HG03159 (cell line): Measurements from ENCODE around the gene WDR17.

Experiments
- ATAC-seq: cut with Tn5 transposase; IDR thresholded peaks from one replicate; pipeline ENCODE4 v1.9.1; 2021; ENCODE audit warnings: mild to moderate bottlenecking, moderate library complexity; ENCODE audit not compliant: unreplicated experiment

Gene WDR17

GRCh38 chr4:176065435-176066291, at the start of gene WDR17:
TSS of gene WDR17 (plus strand) at chr4:176065841. CDS start at chr4:176111581, 45,740 bp downstream.
- ATAC-seq: peak; percentile 100

DNA sequence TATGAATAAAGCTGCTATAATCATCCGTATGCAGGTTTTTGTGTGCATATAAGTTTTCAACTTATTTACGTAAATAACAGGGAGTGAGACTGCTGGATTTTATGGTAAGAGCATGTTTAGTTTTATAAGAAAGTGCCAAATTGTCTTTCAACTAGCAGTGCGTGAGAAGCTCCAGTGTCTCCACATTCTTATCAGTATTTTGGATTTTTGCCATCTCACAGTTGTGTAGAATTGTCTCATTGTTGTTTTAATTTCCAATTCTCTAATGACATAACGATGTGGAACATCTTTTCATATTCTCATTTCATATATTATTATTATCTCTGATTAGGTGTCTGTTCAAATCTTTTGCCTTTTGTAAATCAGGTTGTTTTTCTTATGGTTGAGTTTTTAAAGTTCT, 49.0 kb upstream of the WDR17 start:
- ATAC-seq: no peak

- ATAC-seq: no peak
Measured at GRCh38 chr4:176020481-176021085, 45.1 kb upstream of the WDR17 start.

DNA sequence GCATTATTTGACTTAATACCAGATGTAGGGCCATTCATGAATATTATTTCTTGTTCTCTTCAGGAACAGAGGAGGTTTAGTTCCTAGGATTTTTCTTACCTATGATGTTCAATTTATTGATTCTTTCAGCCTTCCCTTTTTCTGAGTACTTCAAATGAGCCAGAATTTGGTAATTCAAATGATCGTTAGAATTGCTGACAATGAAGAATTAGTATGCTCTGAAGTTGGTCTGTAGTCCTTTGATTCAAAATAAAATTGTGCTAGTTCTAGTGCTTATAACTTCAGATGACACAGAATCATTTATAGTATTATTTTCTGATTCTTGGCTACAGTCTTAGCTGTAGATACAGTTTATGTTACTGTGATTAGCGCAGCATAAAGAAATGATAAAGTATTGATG, 35.2 kb upstream of the WDR17 start:
- ATAC-seq: no peak

DNA sequence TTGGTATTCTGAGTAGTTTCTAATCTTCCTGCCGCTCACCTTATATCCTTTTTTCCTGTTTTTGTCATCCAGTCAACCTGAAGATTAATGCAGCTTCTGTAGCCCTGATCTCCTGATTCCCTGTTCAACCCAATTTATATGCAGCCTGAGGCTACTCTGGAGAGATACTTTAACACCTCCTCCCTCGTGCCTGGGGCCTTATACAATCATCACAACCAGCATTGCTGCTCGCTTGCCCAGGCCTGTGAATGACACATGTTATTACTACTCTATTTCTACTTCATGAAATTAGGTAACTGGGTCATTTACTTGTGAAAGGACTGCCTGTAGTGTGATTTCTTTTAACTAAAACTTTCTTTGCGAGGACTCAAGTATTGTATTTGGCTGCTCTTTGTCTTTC, 33.7 kb upstream of the WDR17 start:
- no peak for ATAC-seq

DNA sequence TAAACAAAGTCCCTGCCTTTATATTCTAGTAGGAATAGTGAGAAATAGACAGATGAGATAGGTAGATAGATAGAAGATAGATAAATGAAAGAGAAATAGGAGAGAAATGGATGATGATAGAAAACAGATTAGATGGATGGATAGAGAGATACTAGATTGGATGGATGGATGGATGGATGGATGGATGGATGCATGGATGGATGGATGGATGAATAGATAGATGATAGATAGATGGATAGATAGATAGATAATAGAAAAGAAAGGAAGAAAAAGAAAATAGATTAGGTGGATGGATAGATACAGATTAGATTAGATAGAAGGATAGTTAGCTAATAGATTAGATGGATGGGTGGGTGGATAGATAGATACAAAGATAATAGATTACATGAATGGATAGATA, 33.2 kb upstream of the WDR17 start:
- ATAC-seq: no peak

GRCh38 chr4:176034499-176034898, 31.1 kb upstream of the WDR17 start:
- ATAC-seq: no peak

- no peak for ATAC-seq
Measured at GRCh38 chr4:176034936-176035335, 30.7 kb upstream of the WDR17 start.

DNA sequence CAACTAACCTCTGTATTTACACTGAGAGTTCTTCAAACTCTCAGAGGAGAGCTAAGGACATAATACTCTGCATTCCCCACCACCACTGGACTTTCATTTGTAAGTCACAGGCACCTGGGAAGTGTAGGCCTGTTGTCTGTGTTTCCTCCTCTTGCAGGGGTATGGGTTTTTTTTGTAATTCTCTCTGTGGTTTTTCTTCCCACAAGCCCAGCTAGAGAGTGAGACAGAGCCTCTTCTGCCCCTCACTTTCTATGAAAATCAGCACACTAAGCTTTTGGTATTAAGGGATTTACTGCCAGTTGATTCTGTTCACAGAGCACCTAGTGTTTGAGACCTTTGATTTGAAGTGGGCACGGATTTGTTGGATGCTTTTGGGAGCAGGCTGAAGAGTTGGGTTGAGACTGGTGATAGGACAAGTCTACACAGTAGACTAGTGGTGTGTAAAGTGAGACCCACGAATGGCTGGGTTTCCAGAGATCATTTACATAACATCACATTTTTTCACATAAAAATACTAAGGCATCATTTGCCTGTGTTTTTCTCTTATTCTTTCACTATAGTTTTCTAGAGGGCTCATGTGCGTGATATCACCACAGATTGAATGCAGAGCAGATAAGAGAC, 28.9 kb upstream of the WDR17 start:
- no peak for ATAC-seq

- ATAC-seq: no peak
Measured at GRCh38 chr4:176038789-176039188, 26.9 kb upstream of the WDR17 start.

- no peak for ATAC-seq
Measured at GRCh38 chr4:176042195-176042594, 23.4 kb upstream of the WDR17 start.

DNA sequence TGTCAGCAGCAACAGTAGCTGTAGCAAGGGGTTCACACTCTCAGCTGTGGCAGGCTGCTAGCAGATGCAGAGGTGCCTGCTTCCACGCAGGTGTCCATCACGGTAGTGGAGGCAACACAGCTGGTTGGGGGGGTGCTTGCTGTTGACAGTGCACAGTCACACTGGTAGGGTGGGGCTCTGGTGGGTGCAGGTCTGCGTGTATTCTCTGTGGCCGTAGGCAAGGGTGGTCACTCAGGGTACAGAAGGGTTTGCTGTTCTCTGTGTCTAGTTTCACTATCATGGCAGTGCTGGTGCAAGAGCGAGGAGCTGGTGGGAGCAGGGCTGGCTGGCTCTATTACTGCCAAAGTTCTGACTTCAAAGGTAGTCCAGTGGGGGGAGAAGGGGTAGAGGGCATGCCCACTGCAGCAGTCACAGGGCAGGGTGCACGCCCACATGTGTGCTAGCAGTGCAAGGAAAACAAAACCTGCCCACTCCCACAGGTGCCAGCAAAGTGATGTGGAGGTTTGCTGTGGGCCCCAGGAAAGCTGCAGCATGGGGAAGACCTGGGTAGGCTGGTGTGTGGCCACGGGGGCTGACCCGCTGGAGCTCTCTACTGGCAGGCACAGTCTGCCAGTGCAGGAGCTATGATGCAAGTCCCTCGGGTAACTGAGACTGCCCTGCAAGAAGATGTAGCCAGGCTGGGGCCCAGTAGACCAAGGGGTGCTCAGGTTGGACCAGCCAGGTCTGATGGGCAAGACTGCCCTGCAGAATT, 21.6 kb upstream of the WDR17 start:
- ATAC-seq: no peak

GRCh38 chr4:176044589-176044951, 21.1 kb upstream of the WDR17 start:
- no peak for ATAC-seq

DNA sequence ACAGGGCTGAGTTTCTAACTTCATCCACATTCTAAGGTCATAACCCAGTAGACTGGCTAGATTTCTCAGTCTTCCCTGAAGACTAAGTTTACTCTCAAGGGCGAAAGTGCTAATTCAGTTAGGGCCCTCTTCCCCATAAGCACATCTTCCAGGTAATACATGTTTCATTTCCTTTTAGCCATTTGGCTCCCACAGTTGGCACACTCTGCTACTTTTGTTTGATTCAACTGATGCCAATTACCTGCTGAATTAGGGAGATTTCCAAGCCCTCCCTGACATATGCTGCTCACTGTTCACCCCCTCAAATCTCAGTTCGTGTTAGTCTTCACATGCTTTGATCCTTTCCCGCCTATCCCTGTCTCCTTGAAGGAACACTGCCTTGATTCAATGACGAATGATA, 17.0 kb upstream of the WDR17 start:
- no peak for ATAC-seq

- peak; percentile 98 for ATAC-seq
Measured at GRCh38 chr4:176052744-176053143, 12.9 kb upstream of the WDR17 start.

- no peak for ATAC-seq
Measured at GRCh38 chr4:176053785-176054184, 11.9 kb upstream of the WDR17 start.

DNA sequence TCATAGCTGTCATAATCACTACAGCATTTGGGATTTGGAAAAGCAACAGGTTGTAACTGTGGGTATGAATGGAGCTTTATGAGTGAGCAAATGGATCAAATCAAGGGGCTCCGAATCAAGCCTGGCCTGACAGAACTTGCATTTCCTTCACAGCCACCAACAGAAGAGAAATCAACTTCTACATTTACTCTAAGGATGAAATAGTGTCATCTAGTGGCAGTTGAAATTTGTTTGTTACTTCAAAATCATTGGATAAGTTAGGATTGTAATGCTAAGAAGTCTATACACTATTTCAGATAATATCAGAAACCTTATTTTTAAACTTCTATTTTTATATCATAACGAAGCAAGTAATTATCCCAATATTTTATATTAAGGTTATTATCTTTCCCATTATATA, 10.7 kb upstream of the WDR17 start:
- ATAC-seq: no peak

GRCh38 chr4:176063718-176064117, 1.9 kb upstream of the WDR17 start:
- no peak for ATAC-seq

GRCh38 chr4:176064539-176064938, 1.1 kb upstream of the WDR17 start:
- ATAC-seq: no peak

DNA sequence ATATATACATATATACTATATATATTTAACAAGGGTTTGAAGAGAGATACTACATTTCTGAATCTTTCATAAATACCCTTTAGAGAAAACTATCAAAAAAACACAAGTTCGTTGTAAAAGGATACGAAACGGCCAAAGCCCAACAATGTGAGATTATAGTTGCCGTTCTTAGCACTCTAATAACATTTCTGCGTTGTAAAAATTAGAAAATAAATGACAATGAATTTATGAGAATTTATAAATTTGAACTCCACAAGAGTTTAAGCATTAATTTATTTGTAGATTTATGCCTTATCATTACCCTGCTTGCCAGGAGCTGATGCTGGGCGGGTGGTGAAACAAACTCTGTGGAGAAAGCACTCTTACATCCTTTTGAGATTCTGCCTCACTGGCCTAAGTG, 1.1 kb downstream of the WDR17 start:
- ATAC-seq: no peak

DNA sequence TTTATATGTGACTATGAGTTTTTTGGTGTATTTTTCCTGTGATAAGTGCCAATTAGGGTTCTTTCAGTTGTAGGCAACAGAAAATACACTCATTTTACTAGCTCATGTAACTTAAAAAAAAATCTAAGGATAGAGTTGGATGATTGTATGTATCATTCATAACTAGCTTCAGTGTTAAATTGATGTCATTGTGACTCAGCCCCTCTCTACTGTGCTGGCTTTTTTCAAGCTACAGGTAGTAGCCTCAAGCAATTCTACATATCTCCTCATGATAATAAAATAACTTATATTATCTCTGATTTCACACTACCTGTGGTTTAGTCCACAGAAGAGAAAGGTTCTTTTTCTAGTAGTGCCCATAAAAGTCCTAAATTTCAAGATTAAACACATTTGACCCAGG, 11.9 kb downstream of the WDR17 start:
- ATAC-seq: no peak
